HEK293 (cell line): ENCODE results near the gene NPW.

Source experiments
- CTCF ChIP-seq: fragments of 450-650 bp; formaldehyde crosslinking; IDR thresholded peaks from 2 replicates; pipeline ENCODE4 v1.5.1; 2016; ENCODE audit warnings: missing biosample characterization, missing genetic modification characterization
- KLF16 ChIP-seq: fragments of 450-650 bp; formaldehyde crosslinking; IDR thresholded peaks from 2 replicates; pipeline ENCODE4 v1.5.1; 2017; ENCODE audit warnings: missing biosample characterization, missing genetic modification characterization
- REST ChIP-seq: fragments of 450-650 bp; formaldehyde crosslinking; IDR thresholded peaks from 2 replicates; pipeline ENCODE4 v1.5.1; 2016; ENCODE audit warnings: missing biosample characterization, missing genetic modification characterization
- ZNF274 ChIP-seq, 2 experiments: fragments of 200-500 bp in 1 of 2; fragments of 450-650 bp in 1 of 2; sonication (Bioruptor generic) in 1 of 2; formaldehyde crosslinking in 1 of 2; IDR thresholded peaks; 2 replicates each; pipeline versions ENCODE4 v1.5.1 to v1.6.1; 2014 to 2016; ENCODE audit warnings: borderline replicate concordance in 1 of 2, inconsistent platforms in 1 of 2, low read length in 1 of 2, missing biosample characterization in 1 of 2, missing genetic modification characterization in 1 of 2
- ZNF354C ChIP-seq: fragments of 450-650 bp; formaldehyde crosslinking; IDR thresholded peaks from 2 replicates; pipeline ENCODE4 v1.5.1; 2016; ENCODE audit warnings: missing biosample characterization, missing genetic modification characterization, low read depth, borderline replicate concordance
- ZNF391 ChIP-seq: fragments of 450-650 bp; formaldehyde crosslinking; IDR thresholded peaks from 2 replicates; pipeline ENCODE4 v1.5.1; 2016; ENCODE audit warnings: low read depth, missing biosample characterization, missing genetic modification characterization, borderline replicate concordance
- ZNF416 ChIP-seq: fragments of 450-650 bp; formaldehyde crosslinking; IDR thresholded peaks from 2 replicates; pipeline ENCODE4 v1.5.1; 2016; ENCODE audit warnings: missing biosample characterization, missing genetic modification characterization
- ZSCAN30 ChIP-seq: fragments of 450-650 bp; IDR thresholded peaks from 2 replicates; pipeline ENCODE4 v1.5.1; 2018; ENCODE audit warnings: missing biosample characterization, mild to moderate bottlenecking, missing genetic modification characterization, moderate library complexity

- TF ChIP-seq ZNF354C (tag by site-specific recombination) = no peak
- no peak for TF ChIP-seq KLF16 (tag by site-specific recombination)
- no peak for TF ChIP-seq CTCF (tag by site-specific recombination)
- TF ChIP-seq ZNF274 (IDR thresholded peaks at IDR 0.05; ENCODE audit: low read length) = no peak
- TF ChIP-seq ZNF274 (tag by site-specific recombination; IDR thresholded peaks at IDR 0.05; ENCODE audit: borderline replicate concordance) = no peak
- TF ChIP-seq ZNF416 (tag by site-specific recombination) = no peak
- TF ChIP-seq REST (tag by site-specific recombination) = no peak
- TF ChIP-seq ZNF391 = no peak
- no peak for TF ChIP-seq ZSCAN30 (tag by site-specific recombination)
Observed at GRCh38 chr16:2042171-2042985, 22.8 kb downstream of the NPW start.
